Activated T-cell treated with anti-CD3 and anti-CD28 coated beads for 24 hours (primary cell): ENCODE results near the gene LAMC3.
"Not testable (repeated sequence)": the region's sequence is repeated elsewhere in the genome, so short reads cannot be mapped to it uniquely, and the experiment has no call there.

Experiments used
- DNase-seq: peaks from one replicate; pipeline ENCODE4 v3.0.0-alpha.2; 2020; ENCODE audit warnings: low read depth

The LAMC3 gene

DNA sequence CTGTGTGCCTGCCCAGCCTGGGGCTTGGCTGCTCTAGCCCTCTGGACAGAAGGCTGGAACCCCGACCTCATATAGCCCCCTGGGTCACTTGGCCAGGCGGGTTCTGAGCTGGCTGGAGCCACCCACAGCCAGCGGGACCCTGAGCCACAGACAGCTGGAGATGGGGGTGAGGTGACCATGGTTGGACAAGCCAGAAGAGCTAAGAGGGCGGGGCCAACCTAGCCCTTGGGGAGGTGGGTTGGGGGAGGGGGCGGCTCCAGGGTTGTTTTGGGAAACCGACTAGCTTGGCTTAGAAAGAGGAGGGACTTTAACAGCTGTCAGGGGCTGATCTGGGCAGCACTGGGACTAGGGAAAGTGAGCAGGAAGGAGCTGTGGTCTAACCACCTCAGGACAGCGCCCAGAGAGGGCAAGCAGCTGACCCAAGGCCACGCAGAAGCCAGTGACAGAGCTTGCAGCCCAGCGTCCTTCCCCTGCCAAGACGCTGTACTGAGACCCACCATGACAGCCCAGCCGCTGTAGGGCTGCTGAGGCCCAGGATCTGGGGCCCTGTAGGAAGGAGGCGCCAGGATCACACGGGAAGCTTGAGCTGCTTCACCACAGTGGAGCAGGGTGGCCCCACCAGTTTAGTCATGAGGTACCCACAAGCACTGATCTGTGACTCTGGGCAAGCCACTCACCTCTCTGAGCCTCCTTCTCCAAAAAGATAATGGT, 89.6 kb downstream of the LAMC3 start:
- DNase-seq: no peak

- DNase-seq: no peak
These were observed 90.2 kb downstream of the LAMC3 start for GRCh38 chr9:131099102-131099606.

- not testable (repeated sequence) for DNase-seq
These were observed 90.9 kb downstream of the LAMC3 start for GRCh38 chr9:131099845-131100244.

- no peak for DNase-seq
These were observed 91.5 kb downstream of the LAMC3 start for GRCh38 chr9:131100445-131100844.

- DNase-seq: no peak
These were observed 92.4 kb downstream of the LAMC3 start for GRCh38 chr9:131101207-131101964.

- DNase-seq: no peak
These were observed 94.0 kb downstream of the LAMC3 start for GRCh38 chr9:131103024-131103423.

DNA sequence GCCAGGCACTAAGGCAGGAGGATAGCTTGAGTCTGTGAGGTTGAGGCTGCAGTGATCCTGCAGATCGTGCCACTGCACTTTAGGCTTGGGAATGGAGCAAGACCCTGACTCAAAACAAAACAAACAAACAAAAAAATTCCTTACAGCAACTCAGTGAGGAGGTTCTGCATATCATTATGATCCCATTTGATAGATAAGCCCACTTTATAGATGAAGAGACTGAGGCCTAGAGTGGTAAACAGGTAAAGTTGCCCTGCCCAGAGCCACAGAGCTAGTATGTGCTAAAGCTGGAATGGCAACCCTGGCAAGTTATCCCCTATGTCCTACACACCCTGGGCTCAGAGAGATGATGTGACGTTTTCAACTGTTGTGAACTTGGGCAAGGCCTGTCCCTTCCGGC, 94.6 kb downstream of the LAMC3 start:
- DNase-seq: no peak

GRCh38 chr9:131104016-131104740, 95.2 kb downstream of the LAMC3 start:
- DNase-seq: no peak

DNA sequence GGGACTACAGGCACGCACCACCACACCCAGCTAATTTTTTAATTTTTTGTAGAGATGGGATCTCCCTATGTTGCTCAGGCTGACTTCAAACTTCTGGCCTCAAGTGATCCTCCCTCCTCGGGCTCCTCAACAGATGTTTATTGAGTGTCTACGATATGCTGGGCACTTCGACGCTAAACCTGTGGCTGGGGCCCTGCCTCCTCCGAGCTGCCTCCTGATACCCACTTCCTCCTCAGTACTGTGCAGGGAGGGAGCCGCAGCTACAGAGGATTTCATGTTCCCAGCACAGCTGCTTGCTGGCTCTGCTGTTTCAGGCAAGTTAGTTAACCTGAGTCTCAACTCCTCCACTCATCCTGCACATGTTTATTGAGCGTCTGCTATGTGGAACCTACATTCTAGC, 97.0 kb downstream of the LAMC3 start:
- no peak for DNase-seq

DNA sequence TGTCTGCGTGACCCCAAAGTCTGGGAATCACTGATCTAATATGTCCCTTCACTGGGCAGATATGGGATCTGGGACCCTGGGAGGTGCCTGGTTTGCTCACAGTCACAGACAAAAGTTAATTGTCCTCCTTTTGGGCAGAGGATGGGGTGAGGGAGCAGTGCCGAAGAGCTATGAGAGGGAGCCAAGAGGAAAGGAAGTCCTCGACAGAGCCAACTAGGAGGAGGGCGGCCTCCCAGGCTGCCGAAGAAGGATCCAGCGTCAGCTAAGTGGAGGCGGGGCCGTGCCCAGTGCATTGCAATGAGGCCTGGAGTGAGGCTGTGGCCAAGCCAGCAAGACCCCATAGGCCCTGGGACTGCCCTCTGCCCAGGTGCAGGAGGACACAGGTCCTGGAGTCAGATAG, 98.8 kb downstream of the LAMC3 start:
- DNase-seq: no peak

DNA sequence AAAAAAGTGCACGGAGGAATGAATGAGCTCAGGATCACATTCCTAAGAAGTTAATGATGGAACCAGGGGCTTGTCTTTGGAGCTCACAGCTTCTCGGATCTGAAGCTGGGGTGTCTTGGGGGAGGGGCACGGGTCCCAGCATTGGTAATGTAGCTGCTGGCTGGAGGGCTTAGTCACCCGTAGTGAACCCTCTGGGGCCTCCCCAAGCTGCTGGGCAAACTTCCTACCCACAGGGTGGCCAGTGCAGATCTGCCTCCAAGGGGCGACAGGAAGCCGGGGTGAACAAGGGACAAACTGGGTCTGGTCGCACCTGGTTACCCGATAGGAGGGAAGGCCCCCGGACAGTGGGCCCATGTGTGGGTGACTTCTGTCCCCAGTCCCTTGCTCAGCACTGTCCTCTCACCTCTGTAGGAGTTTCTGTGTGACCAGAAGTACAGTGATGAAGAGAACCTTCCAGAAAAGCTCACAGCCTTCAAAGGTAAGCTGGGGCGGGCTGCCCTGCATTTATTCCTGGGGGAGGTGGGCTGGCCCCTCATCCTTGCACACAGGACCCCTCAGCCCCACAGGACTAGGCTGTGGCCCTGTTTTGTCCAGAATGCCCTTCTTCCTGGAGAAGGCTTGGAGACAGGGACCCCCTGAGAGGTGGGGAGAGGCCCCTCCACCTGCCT, 102.3 kb downstream of the LAMC3 start:
- DNase-seq: no peak

GRCh38 chr9:131111854-131112311, 102.9 kb downstream of the LAMC3 start:
- no peak for DNase-seq

DNA sequence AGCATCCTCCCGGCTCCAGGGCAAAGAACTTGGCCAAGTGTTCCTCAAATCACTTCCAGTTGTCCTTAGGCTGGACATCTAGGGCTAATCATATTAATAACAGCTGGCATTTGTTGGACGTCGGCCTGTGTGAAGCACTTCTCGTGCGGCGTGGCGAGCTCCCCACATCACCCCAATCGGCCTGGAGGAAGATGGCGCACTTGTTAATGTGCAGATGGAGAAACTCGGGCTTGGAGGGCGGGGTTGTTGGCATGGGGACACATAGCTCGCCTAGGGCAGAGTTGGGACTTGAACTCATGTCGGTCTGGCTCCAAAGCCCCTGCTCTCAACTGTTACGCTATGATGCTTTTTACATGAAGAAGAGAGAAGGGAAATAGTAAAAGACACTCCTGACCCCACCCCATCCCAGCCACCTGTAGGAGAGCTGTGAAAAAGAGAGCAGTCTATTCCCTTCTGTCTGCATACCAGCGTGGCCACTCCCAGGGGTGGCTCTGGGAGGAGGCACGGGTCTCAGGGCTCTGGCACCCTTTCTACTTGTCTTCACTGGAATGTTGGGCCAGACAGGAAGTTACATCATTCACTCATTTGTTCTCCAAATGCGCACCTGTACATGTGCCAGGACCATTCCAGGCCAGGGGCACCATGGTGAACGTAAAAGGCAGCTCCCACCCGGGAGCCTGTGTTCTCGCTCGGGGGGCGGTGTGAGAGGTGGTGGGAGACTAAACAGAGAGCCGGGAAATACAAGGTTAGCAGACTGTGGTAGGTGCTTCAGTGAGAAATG, 103.6 kb downstream of the LAMC3 start:
- DNase-seq: no peak

- DNase-seq: no peak
These were observed 104.7 kb downstream of the LAMC3 start for GRCh38 chr9:131113655-131114054.

DNA sequence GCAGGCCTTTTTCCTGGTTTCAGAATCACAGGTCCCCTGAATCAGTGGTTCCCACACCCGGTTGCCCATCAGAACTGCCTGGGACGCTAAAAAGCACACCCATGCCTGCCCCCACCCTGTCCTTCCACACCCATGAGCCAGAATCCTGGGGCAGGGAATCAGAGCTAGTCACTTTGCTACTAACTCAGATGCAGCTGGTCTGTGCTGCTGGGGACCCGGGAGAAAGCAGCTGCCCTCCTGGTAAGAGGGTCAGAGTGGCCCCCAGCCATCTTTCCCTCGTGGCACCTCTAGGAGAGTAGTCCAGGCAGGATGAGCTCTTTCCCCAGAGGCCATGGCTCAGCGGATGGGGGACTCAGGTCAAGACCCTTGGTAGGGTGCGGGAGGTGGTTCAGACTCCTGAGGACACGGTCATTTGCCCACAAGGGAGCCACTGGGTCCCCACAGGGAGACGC, 105.1 kb downstream of the LAMC3 start:
- no peak for DNase-seq

GRCh38 chr9:131115360-131115742, 106.4 kb downstream of the LAMC3 start:
- DNase-seq: not testable (repeated sequence)

- no peak for DNase-seq
These were observed 107.5 kb downstream of the LAMC3 start for GRCh38 chr9:131116281-131117120.

- no peak for DNase-seq
These were observed 108.3 kb downstream of the LAMC3 start for GRCh38 chr9:131117121-131117761.

DNA sequence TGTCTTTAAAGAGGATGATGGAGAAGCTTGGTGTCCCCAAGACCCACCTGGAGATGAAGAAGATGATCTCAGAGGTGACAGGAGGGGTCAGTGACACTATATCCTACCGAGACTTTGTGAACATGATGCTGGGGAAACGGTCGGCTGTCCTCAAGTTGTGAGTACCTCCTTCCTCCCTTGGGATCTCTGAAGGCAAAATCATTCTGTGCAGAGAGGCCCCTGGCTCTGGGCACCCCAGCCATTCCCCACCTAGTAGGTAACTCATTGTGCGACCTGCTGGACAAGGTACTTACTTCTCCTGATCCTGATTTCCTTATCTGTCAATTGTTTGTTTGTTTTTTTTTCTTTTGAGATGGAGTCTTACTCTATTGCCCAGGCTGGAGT, 108.8 kb downstream of the LAMC3 start:
- DNase-seq: no peak

DNA sequence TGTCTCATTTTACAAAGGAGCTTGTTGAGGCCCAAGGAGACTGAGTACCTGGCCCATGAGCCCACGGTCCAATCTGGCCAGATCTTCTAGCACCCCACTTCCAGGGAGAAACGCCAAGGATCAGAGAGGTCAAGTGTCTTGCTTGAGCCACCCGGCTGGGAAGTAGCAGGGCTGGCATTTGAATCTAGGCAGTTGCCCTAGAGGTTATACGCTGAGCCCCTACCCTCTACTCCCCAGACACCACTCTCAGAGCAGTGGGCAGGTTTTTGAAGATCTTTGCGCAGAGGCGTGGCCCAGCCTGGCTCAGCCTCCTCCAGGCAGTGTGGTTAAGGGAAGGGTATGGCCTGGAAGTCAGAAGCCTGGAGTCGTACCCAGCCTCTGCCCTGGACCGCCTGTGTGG, 110.6 kb downstream of the LAMC3 start:
- no peak for DNase-seq
